ENCODE data around the gene TCF12.

DNA sequence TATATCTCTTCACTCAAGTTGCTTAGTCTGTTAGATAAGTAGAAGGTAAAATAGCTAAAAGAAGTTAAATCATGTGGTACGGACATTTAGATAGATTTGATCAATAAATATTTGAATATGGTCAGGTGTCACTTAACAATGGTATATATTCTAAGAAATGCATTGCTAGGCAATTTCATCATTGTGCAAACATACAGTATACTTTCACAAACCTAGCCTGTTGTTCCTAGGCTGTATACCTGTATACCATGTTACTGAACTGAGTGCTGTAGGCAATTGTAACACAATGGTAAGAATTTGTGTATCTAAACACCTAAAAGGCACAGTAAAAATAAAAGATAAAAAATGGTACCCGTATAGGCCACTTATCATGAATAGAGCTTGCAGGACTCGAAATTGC, 345.1 kb downstream of the TCF12 start:
- TF ChIP-seq, protein P1, sequence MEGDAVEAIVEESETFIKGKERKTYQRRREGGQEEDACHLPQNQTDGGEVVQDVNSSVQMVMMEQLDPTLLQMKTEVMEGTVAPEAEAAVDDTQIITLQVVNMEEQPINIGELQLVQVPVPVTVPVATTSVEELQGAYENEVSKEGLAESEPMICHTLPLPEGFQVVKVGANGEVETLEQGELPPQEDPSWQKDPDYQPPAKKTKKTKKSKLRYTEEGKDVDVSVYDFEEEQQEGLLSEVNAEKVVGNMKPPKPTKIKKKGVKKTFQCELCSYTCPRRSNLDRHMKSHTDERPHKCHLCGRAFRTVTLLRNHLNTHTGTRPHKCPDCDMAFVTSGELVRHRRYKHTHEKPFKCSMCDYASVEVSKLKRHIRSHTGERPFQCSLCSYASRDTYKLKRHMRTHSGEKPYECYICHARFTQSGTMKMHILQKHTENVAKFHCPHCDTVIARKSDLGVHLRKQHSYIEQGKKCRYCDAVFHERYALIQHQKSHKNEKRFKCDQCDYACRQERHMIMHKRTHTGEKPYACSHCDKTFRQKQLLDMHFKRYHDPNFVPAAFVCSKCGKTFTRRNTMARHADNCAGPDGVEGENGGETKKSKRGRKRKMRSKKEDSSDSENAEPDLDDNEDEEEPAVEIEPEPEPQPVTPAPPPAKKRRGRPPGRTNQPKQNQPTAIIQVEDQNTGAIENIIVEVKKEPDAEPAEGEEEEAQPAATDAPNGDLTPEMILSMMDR (IDR thresholded peaks at IDR 0.05) = no peak
- no peak for TF ChIP-seq POLR2AphosphoS5 (IDR thresholded peaks at IDR 0.05)

All from esophagus muscularis mucosa (tissue), 3 donors.